Neuronal stem cell (in vitro differentiated cells): ENCODE data around the gene CFTR.
"Not testable (repeated sequence)": the region's sequence is repeated elsewhere in the genome, so short reads cannot be mapped to it uniquely, and the experiment has no call there.

Experiments used
- DNase-seq: peaks from one replicate; pipeline ENCODE4 v3.0.0-alpha.2; 2013; ENCODE audit warnings: low spot score
- H2AFZ ChIP-seq: one replicate; pipeline ENCODE4 v1.6.1; 2013; ENCODE audit warnings: mild to moderate bottlenecking, low read length, inconsistent platforms
- H2AK5ac ChIP-seq: 2 replicates; pipeline ENCODE4 v1.6.1; 2013; ENCODE audit warnings: low read depth, mild to moderate bottlenecking, inconsistent platforms, low read length, moderate library complexity, mixed read lengths
- H2BK120ac ChIP-seq: 2 replicates; pipeline ENCODE4 v1.6.1; 2013; ENCODE audit warnings: low read depth, mild to moderate bottlenecking, inconsistent platforms, low read length, moderate library complexity, mixed read lengths
- H2BK12ac ChIP-seq: one replicate; pipeline ENCODE4 v1.6.1; 2013; ENCODE audit warnings: low read length, inconsistent platforms
- H2BK15ac ChIP-seq: 2 replicates; pipeline ENCODE4 v1.6.1; 2013; ENCODE audit warnings: mild to moderate bottlenecking, low read length, inconsistent platforms, mixed read lengths
- H2BK5ac ChIP-seq: one replicate; pipeline ENCODE4 v1.6.1; 2013; ENCODE audit warnings: inconsistent platforms, mild to moderate bottlenecking, low read length, moderate library complexity
- H3K14ac ChIP-seq: one replicate; pipeline ENCODE4 v1.6.1; 2013; ENCODE audit warnings: low read length, inconsistent platforms
- H3K18ac ChIP-seq: 2 replicates; pipeline ENCODE4 v1.6.1; 2013; ENCODE audit warnings: low read length, inconsistent platforms
- H3K23ac ChIP-seq: 2 replicates; pipeline ENCODE4 v1.6.1; 2013; ENCODE audit warnings: low read depth, mild to moderate bottlenecking, mixed read lengths, low read length, inconsistent platforms; ENCODE audit not compliant: poor library complexity
- H3K27ac ChIP-seq: replicated peaks from 3 replicates; pipeline ENCODE4 v1.5.1; 2013; ENCODE audit warnings: low read length, inconsistent platforms
- H3K27me3 ChIP-seq, 3 experiments: 2 replicates each; pipeline ENCODE4 v1.6.1; 2013; ENCODE audit warnings: low read length in 3 of 3, mild to moderate bottlenecking in 2 of 3, inconsistent platforms in 1 of 3, low read depth in 1 of 3, mixed read lengths in 1 of 3, moderate library complexity in 1 of 3; ENCODE audit not compliant: control insufficient read depth in 3 of 3, insufficient read depth in 3 of 3
- H3K36me3 ChIP-seq, 2 donors: replicated peaks in 1 of 2; 2 replicates each; pipeline ENCODE4 v1.6.1; 2013; ENCODE audit warnings: low read length in 2 of 2; ENCODE audit not compliant: control insufficient read depth in 2 of 2, insufficient read depth in 2 of 2
- H3K4ac ChIP-seq: 2 replicates; pipeline ENCODE4 v1.6.1; 2013; ENCODE audit warnings: inconsistent platforms, mild to moderate bottlenecking, low read length, moderate library complexity
- H3K4me1 ChIP-seq, 2 donors: 1 replicate in 1 of 2; 2 replicates in 1 of 2; pipeline ENCODE4 v1.6.1; 2013; ENCODE audit warnings: low read length in 2 of 2, low read depth in 1 of 2; ENCODE audit not compliant: control insufficient read depth in 2 of 2, insufficient read depth in 1 of 2
- H3K4me2 ChIP-seq: one replicate; pipeline ENCODE4 v1.6.1; 2013; ENCODE audit warnings: mild to moderate bottlenecking, low read length, inconsistent platforms; ENCODE audit not compliant: insufficient read depth, poor library complexity, severe bottlenecking
- H3K4me3 ChIP-seq, 2 donors: 2 replicates each; pipeline ENCODE4 v1.5.1; 2013; ENCODE audit warnings: low read length in 2 of 2, mild to moderate bottlenecking in 2 of 2, inconsistent platforms in 1 of 2, moderate library complexity in 1 of 2
- H3K79me1 ChIP-seq: one replicate; pipeline ENCODE4 v1.6.1; 2013; ENCODE audit warnings: low read depth, mild to moderate bottlenecking, inconsistent platforms, low read length, moderate library complexity
- H3K9ac ChIP-seq: one replicate; pipeline ENCODE4 v1.6.1; 2013; ENCODE audit warnings: mild to moderate bottlenecking, low read depth, low read length, inconsistent platforms; ENCODE audit not compliant: poor library complexity
- H3K9me3 ChIP-seq, 2 donors: replicated peaks in 1 of 2; 2 replicates each; pipeline versions ENCODE3 to v1.6.1; 2013; ENCODE audit warnings: low read length in 2 of 2, mild to moderate bottlenecking in 2 of 2, inconsistent platforms in 1 of 2, low read depth in 1 of 2, mixed read lengths in 1 of 2, moderate library complexity in 1 of 2; ENCODE audit not compliant: control insufficient read depth in 2 of 2, insufficient read depth in 1 of 2
- H4K8ac ChIP-seq: one replicate; pipeline ENCODE4 v1.6.1; 2013; ENCODE audit warnings: low read depth, mild to moderate bottlenecking, inconsistent platforms, low read length, moderate library complexity
- H4K91ac ChIP-seq: one replicate; pipeline ENCODE4 v1.6.1; 2013; ENCODE audit warnings: low read length, low read depth, mild to moderate bottlenecking, inconsistent platforms; ENCODE audit not compliant: poor library complexity
- WGBS, 2 donors: extraction: QIAGEN DNeasy Blood & Tissue Kit; methylation state at CpG; one replicate each; pipeline ENCODE4 v1.1.7; 2013; ENCODE audit warnings: missing lambda C conversion rate in 2 of 2, mixed read lengths in 1 of 2; ENCODE audit not compliant: insufficient read length in 2 of 2, insufficient replicate concordance in 1 of 2; ENCODE audit errors: extremely low coverage in 2 of 2; 5-methylcytosine and 5-hydroxymethylcytosine counted together

The CFTR gene

GRCh38 chr7:117460815-117461214 lies 19.0 kb upstream of the CFTR start:
- not testable (repeated sequence) for DNase-seq, H3K4me2 ChIP-seq, H2BK5ac ChIP-seq, H4K8ac ChIP-seq, H2AFZ ChIP-seq, H3K23ac ChIP-seq, H3K4ac ChIP-seq, H2BK120ac ChIP-seq, H3K27ac ChIP-seq, H3K9me3 ChIP-seq, H3K79me1 ChIP-seq, H3K18ac ChIP-seq, H3K9ac ChIP-seq, H3K14ac ChIP-seq, H4K91ac ChIP-seq, H3K4me1 ChIP-seq, H2BK12ac ChIP-seq, H3K4me3 ChIP-seq, H2AK5ac ChIP-seq, H3K36me3 ChIP-seq, H3K27me3 ChIP-seq, H2BK15ac ChIP-seq
- no CpG with 5 or more reads among the region's 4 CpGs for WGBS, 2 donors

DNA sequence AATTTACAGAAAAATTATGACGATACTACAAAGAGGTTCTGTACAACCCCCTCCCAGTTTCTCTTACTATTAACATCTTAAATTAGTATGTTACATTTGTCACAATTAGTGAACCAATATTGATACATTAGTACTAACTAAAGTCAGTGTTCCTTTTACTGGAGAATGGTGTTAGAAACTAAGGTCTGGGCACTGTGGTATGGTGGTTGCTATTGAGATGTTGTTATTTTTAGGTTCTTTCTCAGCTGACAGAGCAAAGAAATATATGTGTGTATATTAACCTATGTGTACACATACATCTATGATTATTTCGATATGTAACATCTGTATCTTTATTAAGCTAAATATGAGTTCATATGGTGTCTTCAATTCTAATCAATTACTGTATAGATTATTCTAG lies 11.7 kb upstream of the CFTR start:
- no peak overlapping the region for H3K27ac ChIP-seq
- no peak overlapping the region for H2BK15ac ChIP-seq
- H3K27me3 ChIP-seq, result no peaks in the 10 kb centered on the region
- H3K4me1 ChIP-seq, result no peaks in the 10 kb centered on the region
- no peak for DNase-seq
- no peak overlapping the region for H4K91ac ChIP-seq
- H2BK12ac ChIP-seq, result no peak overlapping the region
- no peak overlapping the region for H3K9ac ChIP-seq
- WGBS, 2 donors, result no CpG with 5 or more reads among the region's 2 CpGs
- H2BK120ac ChIP-seq, result no peak overlapping the region
- no peaks in the 10 kb centered on the region for H3K36me3 ChIP-seq
- no peaks in the 10 kb centered on the region for H3K79me1 ChIP-seq
- no peak overlapping the region for H3K14ac ChIP-seq
- no peak overlapping the region for H2AK5ac ChIP-seq
- no peak overlapping the region for H2AFZ ChIP-seq
- no peak overlapping the region for H4K8ac ChIP-seq
- H2BK5ac ChIP-seq, result no peak overlapping the region
- H3K4me2 ChIP-seq, result no peak overlapping the region
- no peaks in the 10 kb centered on the region for H3K9me3 ChIP-seq
- no peak overlapping the region for H3K23ac ChIP-seq
- H3K4me3 ChIP-seq, result no peak overlapping the region
- no peak overlapping the region for H3K18ac ChIP-seq
- H3K4ac ChIP-seq, result no peak overlapping the region

DNA sequence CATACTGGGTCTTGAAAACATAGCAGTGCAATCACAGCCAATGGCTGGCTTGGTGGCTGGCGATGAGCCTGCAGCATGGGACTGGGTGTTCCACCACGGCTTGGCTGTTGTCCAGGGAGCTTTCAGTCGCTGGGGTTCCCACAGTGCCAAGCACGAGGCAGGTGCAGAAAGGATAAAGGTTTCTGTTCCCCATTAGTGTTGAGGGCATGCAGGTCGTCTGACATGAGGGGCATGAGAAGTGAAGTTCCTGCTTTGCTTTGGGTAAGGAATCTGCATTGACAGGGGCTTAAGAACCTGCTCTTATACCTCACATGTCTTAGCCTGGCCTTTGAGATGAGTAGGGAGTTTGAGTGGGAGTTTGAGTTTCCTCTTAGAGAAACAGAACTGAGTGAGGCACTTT lies 9.0 kb upstream of the CFTR start:
- Histone ChIP-seq H3K18ac (no peak overlapping the region), H3K4ac (no peak overlapping the region), H3K4me1 (no peaks in the 10 kb centered on the region), H2AFZ (no peak overlapping the region), H3K27ac (no peak overlapping the region), H3K4me3 (no peak overlapping the region), H2BK120ac (no peak overlapping the region), H4K91ac (no peak overlapping the region), H3K4me2 (no peak overlapping the region), H3K23ac (no peak overlapping the region), H3K79me1 (no peaks in the 10 kb centered on the region), H3K9me3 (no peaks in the 10 kb centered on the region), H3K36me3 (no peaks in the 10 kb centered on the region), H2BK5ac (no peak overlapping the region), H4K8ac (no peak overlapping the region), H2AK5ac (no peak overlapping the region), H3K14ac (no peak overlapping the region), H3K9ac (no peak overlapping the region), H2BK15ac (no peak overlapping the region), H2BK12ac (no peak overlapping the region), H3K27me3 (no peaks in the 10 kb centered on the region)
- WGBS, 2 donors, result no CpG with 5 or more reads among the region's 5 CpGs
- no peak for DNase-seq

DNA sequence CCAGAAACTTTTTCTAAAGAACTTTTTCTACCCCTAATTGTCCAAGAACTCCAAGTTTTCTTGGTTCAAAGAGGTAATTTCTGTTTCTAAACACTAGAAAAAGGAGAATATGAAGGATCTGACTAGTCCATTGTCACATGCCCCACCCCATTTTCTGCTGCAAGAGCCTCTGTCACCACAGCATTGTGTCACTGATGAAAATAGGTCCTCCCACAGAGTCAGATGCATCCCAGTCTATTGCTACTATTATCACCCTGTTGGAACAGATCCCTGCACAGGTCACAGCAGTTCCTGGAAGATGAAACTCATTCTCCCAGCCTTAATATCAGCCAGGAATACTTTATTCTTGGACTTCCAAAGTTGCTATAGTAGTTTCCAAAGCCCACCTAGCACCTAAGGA lies 7.5 kb upstream of the CFTR start:
- H3K9ac ChIP-seq, result no peak overlapping the region
- H3K4ac ChIP-seq, result no peak overlapping the region
- H3K27ac ChIP-seq, result no peak overlapping the region
- H3K27me3 ChIP-seq, result peaks cover 0 to 4% (median 2%) of the 10 kb centered on the region in 3 experiments
- H2AFZ ChIP-seq, result no peak overlapping the region
- no peak overlapping the region for H3K18ac ChIP-seq
- H3K14ac ChIP-seq, result no peak overlapping the region
- H3K4me1 ChIP-seq, result no peaks in the 10 kb centered on the region
- H3K4me2 ChIP-seq, result no peak overlapping the region
- H2AK5ac ChIP-seq, result no peak overlapping the region
- no peak overlapping the region for H4K8ac ChIP-seq
- H3K79me1 ChIP-seq, result no peaks in the 10 kb centered on the region
- no peak overlapping the region for H3K23ac ChIP-seq
- no peak overlapping the region for H2BK5ac ChIP-seq
- H3K9me3 ChIP-seq, result no peaks in the 10 kb centered on the region
- H2BK120ac ChIP-seq, result no peak overlapping the region
- no peak overlapping the region for H2BK15ac ChIP-seq
- H3K4me3 ChIP-seq, result no peak overlapping the region
- H2BK12ac ChIP-seq, result no peak overlapping the region
- H3K36me3 ChIP-seq, result no peaks in the 10 kb centered on the region
- H4K91ac ChIP-seq, result no peak overlapping the region
- DNase-seq, result no peak
